Pancreas (tissue), 10 donors: ENCODE data around the gene ITPA. TPM values are rescaled to one million over a fixed set of nuclear protein-coding genes. Genes with fewer than 3 reads are reported as not detected.

ENCODE experiments used
- ATAC-seq, 4 donors: fragments of 200-7000 bp; cut with Tn5 transposase; one replicate each; pipeline versions ENCODE4 v1.8.0 to v1.9.1; 2020; ENCODE audit warnings: mild to moderate bottlenecking in 4 of 4, moderate library complexity in 4 of 4
- DNase-seq, 6 donors: peaks; one replicate each; pipeline ENCODE4 v3.0.0-alpha.2; 2020
- FAIRE-seq: peaks from 2 replicates; lab custom pipeline; 2012; peaks lifted over from hg19 to GRCh38; lab: Jason Lieb, UNC
- H3K27ac ChIP-seq, 4 donors: fragments of 200-600 bp; sonication (generic); 1 replicate in 3 of 4; 2 replicates in 1 of 4; pipeline versions ENCODE4 v1.5.0 to v1.8.0; 2020
- H3K27me3 ChIP-seq, 4 donors: fragments of 200-600 bp; one replicate each; pipeline ENCODE4 v1.8.0; 2021
- H3K36me3 ChIP-seq, 3 donors: fragments of 200-600 bp; sonication (generic) in 1 of 3; one replicate each; pipeline versions ENCODE4 v1.5.0 to v1.8.0; 2020 to 2021
- H3K4me1 ChIP-seq, 3 donors: fragments of 200-600 bp; one replicate each; pipeline ENCODE4 v1.8.0; 2021
- H3K4me3 ChIP-seq, 4 donors: fragments of 200-600 bp; sonication (generic) in 2 of 4; one replicate each; pipeline versions ENCODE4 v1.5.0 to v1.8.0; 2020 to 2021
- H3K9me3 ChIP-seq, 4 donors: fragments of 200-600 bp; one replicate each; pipeline ENCODE4 v1.8.0; 2021
- CTCF ChIP-seq, 4 donors: fragments of 200-600 bp; sonication (generic) in 3 of 4; IDR thresholded peaks; one replicate each; pipeline versions ENCODE4 v1.5.0 to v1.8.0; 2021; ENCODE audit warnings: antibody characterized with exemption in 4 of 4
- WGBS, 2 donors: extraction: QIAGEN DNeasy Blood & Tissue Kit; methylation state at CpG; one replicate each; pipeline ENCODE4 v1.1.7; 2013; 5-methylcytosine and 5-hydroxymethylcytosine counted together
- intact Hi-C, 3 donors: fragments of 100-400 bp; cut with DNase I; formaldehyde crosslinking; loops; one replicate each; pipeline versions ENCODE4 v1.11.1 to v1.14.2; 2022
- polyA plus RNA-seq, 2 donors: library from polyadenylated mRNA; stranded (reverse); fragments of 200-250 nt; gene quantifications; one replicate each; pipeline ENCODE4 v1.2.3, GENCODE V29; 2013
- total RNA-seq, 6 donors: library from RNA; stranded (reverse); fragmentation: NEBNext Ultra II Directional in 4 of 6; extraction: Animal tissue kit (Norgen Biotek cat#: 25700) in 4 of 6; gene quantifications; one replicate each; pipeline versions ENCODE4 v1.2.1 to v1.2.4, GENCODE V29; 2021 to 2023
- donor health status: healthy with polysubstance abuse.
- donor health status: DM: no; HTN: no; CAD: no; lungs with moderate emphysema.
- donor health status: DM: no; HTN: no; CAD: no.
- donor health status: control.
- donor health status: control.
- donor health status: Bipolar disorder and iron deficiency.
- donor health status: DM: yes; HTN: yes; CAD: no.
- donor health status: DM: no; HTN: no; CAD: no.
- donor health status: DM: no; HTN: no; CAD: no.
- donor health status: DM: yes; HTN: yes; CAD: no.

ITPA gene
- total and polyA plus RNA-seq, 8 donors: 14.2 to 111 (median 25.9) TPM

- ATAC-seq: no peak
- Histone ChIP-seq H3K27me3 (no peaks in the 10 kb centered on the region), H3K36me3 (peaks cover 0 to 23% (median 0%) of the 10 kb centered on the region in 3 donors), H3K4me3 (no peak overlapping the region), H3K9me3 (no peaks in the 10 kb centered on the region), H3K4me1 (peaks cover 0 to 7% (median 0%) of the 10 kb centered on the region in 3 donors), H3K27ac (no peak overlapping the region)
- intact Hi-C loops: no loop called here
- 86 to 87% methylated on average over 18 of the region's 18 CpGs for WGBS, 2 donors
- FAIRE-seq: no peak
- DNase-seq: no peak
- TF ChIP-seq CTCF (IDR thresholded peaks at IDR 0.05): no peak
Observed at GRCh38 chr20:3221398-3222226, 12.3 kb downstream of the ITPA start.

GRCh38 chr20:3222635-3223600, 13.6 kb downstream of the ITPA start:
- H3K36me3 ChIP-seq: peaks cover 0 to 23% (median 0%) of the 10 kb centered on the region in 3 donors
- DNase-seq: no peak
- H3K4me3 ChIP-seq: no peak overlapping the region
- 79 to 83% methylated on average over 25 of the region's 25 CpGs for WGBS, 2 donors
- H3K27me3 ChIP-seq: no peaks in the 10 kb centered on the region
- no peaks in the 10 kb centered on the region for H3K9me3 ChIP-seq
- FAIRE-seq: no peak
- peak in 3 of 4 donors; percentile 28 to 72 (median 67) for ATAC-seq
- intact Hi-C loops: no loop called here
- TF ChIP-seq CTCF (IDR thresholded peaks at IDR 0.05): no peak
- H3K27ac ChIP-seq: no peak overlapping the region
- peaks cover 0 to 7% (median 0%) of the 10 kb centered on the region in 3 donors for H3K4me1 ChIP-seq

- Histone ChIP-seq H3K9me3 (no peaks in the 10 kb centered on the region), H3K4me1 (peaks cover 0 to 2% (median 0%) of the 10 kb centered on the region in 3 donors), H3K4me3 (no peak overlapping the region), H3K27me3 (no peaks in the 10 kb centered on the region), H3K27ac (no peak overlapping the region), H3K36me3 (peaks cover 0 to 23% (median 0%) of the 10 kb centered on the region in 3 donors)
- FAIRE-seq: no peak
- no peak for TF ChIP-seq CTCF (IDR thresholded peaks at IDR 0.05)
- intact Hi-C loops: no loop called here
- DNase-seq: no peak
- 89% methylated on average over 6 of the region's 6 CpGs for WGBS, 2 donors
- no peak for ATAC-seq
Observed at GRCh38 chr20:3223651-3223993, 14.3 kb downstream of the ITPA start.

GRCh38 chr20:3223994-3224680, 14.8 kb downstream of the ITPA start:
- no peak for FAIRE-seq
- Histone ChIP-seq H3K27ac (no peak overlapping the region), H3K4me1 (no peaks in the 10 kb centered on the region), H3K9me3 (no peaks in the 10 kb centered on the region), H3K36me3 (peaks cover 0 to 23% (median 0%) of the 10 kb centered on the region in 3 donors), H3K27me3 (no peaks in the 10 kb centered on the region), H3K4me3 (no peak overlapping the region)
- TF ChIP-seq CTCF (IDR thresholded peaks at IDR 0.05): no peak
- no peak for DNase-seq
- no peak for ATAC-seq
- 83 to 88% methylated on average over 20 of the region's 20 CpGs for WGBS, 2 donors
- intact Hi-C loops: no loop called here
